Activated T-cell treated with anti-CD3 and anti-CD28 coated beads for 24 hours (primary cell): ENCODE results near the gene ADGRD1.

Experiments
- DNase-seq: peaks from one replicate; pipeline ENCODE4 v3.0.0-alpha.2; 2020; ENCODE audit warnings: low read depth

The ADGRD1 gene

DNA sequence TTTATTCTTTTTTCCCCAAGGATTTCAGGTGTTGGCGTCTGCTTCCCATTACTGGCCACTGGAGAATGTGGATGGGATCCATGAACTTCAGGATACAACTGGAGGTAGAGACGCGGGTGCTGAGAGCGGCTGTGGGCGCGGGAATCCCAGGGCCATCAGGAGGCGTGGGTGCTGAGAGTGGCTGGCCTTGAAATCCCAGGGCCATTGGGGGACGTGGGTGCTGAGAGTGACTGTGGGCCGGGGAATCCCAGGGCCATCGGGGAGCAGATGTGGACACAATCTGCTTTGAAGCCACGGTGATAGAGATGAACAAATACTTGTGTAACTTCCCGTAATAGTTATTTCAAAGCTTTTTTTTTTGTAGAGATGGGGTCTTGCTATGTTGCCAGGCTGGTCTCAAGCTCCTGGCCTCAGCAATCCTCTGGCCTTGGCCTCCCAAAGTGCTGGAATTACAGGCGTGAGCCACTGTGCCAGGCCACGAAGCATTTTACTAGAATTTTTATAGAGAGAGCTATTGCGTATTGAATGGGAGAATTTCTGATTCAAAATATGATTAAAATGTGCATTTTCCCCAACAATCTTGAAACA, 12.8 kb downstream of the ADGRD1 start:
- no peak for DNase-seq

DNA sequence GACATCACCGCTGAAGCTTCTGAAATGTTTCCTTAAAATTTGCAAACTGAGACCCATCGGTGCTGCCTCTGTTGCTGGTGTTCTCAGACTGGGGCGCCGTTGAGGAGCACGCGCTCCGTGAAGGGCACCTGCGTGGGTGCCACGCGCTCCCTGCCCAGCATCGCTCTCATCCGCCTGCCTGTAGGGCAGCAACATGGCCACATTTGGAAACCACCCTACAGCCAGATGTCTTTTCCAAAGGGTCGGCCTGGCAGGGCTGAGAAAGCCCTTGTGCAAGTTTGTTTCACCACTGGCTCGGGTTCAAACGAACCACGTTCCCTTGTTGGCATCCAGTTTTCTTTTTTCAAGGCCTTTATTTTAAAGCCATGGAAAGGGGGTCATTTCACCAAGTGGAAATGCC, 13.9 kb downstream of the ADGRD1 start:
- no peak for DNase-seq

DNA sequence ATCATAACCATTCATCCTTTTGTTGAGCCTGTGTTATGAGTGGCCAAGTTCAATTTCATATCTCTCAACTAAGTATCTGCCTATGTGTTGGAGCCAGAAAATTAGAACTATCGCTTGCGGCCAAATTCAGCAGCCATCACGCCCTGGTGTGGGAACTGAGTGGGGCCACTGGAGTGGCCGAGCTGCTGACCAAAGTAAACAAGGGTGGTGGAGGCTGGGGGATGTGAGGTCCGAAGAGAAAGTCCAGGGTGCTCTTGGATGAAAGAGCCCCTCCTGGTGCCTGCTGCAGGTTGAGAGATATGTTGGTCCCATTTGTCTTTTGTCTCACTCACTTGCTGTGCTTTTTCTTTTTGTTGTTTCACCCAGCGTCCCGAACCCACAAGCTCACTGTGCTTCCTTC, 14.9 kb downstream of the ADGRD1 start:
- DNase-seq: no peak

GRCh38 chr12:130969223-130969622, 15.5 kb downstream of the ADGRD1 start:
- DNase-seq: no peak

- DNase-seq: no peak
Measured at GRCh38 chr12:130970165-130970907, 16.6 kb downstream of the ADGRD1 start.

DNA sequence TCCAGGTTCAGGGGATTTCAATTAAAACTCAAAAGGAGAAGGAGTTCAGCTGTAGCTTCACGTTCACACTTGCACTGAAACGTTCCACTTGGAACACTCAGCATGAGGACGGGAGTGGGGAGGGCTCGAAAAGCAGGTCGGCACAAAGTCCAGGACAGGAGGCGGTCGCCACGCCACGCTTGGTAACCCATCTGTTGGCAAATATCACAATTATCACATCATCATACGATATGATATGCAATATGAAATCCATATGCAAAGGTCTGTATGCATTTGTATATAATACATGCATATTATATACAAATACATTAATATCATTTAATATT, 17.2 kb downstream of the ADGRD1 start:
- DNase-seq: no peak

DNA sequence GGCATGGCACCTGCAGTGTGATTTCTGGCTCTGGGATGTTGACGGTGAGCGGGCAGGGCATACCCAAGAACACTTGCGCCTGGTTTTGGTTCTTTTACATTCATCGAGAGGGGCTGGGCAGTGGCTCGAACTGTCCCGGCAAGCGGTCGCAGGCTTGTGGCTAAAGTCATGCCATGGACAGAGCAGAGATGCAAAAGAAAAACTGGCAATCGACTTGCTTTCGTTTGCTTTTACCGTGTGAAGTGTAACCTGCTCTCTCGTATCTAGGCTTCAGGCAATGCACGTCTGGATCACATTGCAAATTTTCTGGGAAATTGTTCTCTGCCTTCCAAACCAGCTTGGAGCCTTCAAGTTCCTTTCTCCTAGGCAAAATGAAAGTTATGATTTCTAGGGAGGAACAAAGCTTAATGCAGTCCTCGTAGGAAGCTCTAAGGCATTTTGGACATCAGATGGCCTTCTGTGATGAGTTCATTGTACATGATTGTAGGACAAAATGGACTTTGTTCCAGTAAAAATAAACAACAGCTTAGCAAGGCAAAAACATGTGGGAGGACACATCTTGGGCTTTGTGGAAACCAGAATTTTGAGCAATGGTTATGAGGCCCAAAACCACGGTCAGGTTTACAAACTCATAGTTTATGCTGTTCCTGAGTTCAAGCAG, 18.3 kb downstream of the ADGRD1 start:
- DNase-seq: no peak

DNA sequence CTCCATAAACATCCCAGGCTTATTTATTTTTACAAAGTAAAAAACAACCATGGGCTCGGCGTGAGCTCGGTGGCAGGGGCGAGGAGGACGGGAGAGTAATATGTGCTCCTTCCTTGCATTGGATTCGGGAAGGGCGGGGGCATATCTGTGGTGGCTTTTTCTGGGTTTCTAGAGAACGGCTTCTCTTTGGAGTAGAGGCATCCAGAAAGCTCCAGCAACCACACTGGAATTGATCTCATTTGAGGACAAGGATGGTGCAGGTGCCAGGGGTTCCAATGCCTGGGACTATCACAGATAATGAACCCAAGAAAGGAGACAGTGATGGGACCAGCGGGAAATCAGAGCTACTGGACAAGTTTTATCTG, 18.9 kb downstream of the ADGRD1 start:
- no peak for DNase-seq

- DNase-seq: no peak
Measured at GRCh38 chr12:130973109-130973508, 19.4 kb downstream of the ADGRD1 start.

GRCh38 chr12:130973906-130974305, 20.2 kb downstream of the ADGRD1 start:
- DNase-seq: no peak

GRCh38 chr12:130975116-130975515, 21.4 kb downstream of the ADGRD1 start:
- DNase-seq: no peak

GRCh38 chr12:130976171-130976720, 22.5 kb downstream of the ADGRD1 start:
- DNase-seq: no peak

DNA sequence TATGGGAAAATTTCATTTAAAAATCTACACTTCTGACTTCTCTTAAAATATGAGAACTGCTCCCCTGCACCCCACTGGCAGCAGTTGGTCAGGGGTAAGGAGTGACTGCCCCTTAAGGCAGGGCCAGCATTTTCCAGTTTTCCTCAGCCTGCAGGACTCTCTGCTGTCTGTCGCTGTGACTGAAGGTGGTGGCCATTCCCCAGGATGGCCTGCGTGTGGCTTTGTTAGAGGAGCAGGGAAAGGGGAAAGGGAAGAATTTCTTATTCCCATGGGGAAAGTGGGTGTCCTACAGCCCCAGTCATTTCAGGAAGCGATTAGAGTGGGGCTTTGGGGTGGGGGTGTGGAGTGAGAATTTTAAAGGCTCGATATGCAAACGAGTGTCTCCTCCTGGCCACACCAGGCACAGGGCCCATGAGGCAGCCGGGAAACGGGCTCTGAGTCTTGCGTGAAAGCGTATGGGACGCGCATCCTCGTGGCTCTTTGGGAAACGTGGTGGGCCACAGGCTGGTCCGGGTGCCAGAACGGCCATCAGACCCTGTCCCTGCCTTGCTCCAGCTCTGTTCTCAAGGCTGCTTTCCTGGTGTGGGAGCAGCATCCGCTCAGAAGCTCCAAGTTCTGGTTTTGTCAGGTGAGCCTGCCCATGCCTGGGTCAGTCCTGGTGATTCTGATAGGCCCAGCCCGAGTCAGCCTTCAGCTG, 23.5 kb downstream of the ADGRD1 start:
- no peak for DNase-seq

DNA sequence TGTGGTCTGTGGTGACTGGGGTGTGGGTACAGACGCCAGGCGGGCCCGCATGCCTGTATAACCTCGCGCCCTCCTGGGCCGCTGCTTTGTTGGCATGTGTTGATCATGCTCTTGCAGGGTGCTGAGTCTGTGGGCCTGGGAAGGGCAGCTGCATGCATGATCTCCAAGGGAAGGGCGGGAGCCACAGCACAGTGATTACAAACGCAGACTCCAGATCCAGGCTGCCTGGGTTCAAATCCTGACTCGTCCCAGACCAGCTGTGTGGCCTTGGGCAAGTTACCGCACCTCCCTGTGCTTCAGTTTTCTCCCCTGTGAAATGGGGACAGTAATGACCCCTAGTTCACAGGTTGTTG, 24.0 kb downstream of the ADGRD1 start:
- no peak for DNase-seq

- no peak for DNase-seq
Measured at GRCh38 chr12:130978785-130979184, 25.1 kb downstream of the ADGRD1 start.

DNA sequence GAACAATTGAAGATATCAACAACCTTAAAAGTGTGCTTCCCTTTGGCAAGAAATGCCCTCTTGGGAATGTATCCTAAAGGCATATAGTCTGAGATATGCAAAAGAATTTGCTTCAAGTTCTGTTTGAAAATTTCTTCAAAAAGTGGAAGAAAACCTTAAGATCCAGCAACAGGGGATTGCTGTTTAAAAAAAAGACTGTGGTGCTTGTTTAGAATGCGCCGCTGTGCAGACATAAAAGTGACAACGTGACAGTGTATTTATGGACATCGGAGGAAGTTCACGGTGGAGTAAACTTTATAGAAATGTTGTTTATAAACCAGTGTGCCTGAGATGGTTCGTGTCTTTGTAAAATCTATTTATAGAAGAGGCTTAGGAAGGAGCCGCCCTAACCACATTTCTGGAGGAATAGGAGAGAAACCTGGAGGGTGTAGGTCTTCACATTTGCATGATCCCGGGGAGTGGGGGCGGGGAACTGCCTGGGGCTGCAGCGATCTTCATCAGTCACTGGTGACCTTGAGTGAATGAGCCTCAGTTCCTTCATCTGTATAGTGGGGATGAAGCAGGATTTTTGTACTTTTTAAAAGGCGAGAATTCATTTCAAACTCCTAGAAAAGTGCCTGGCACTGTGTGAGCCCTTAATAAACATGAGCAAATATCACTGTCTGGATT, 27.5 kb downstream of the ADGRD1 start:
- DNase-seq: no peak

- no peak for DNase-seq
Measured at GRCh38 chr12:130981911-130982310, 28.2 kb downstream of the ADGRD1 start.

DNA sequence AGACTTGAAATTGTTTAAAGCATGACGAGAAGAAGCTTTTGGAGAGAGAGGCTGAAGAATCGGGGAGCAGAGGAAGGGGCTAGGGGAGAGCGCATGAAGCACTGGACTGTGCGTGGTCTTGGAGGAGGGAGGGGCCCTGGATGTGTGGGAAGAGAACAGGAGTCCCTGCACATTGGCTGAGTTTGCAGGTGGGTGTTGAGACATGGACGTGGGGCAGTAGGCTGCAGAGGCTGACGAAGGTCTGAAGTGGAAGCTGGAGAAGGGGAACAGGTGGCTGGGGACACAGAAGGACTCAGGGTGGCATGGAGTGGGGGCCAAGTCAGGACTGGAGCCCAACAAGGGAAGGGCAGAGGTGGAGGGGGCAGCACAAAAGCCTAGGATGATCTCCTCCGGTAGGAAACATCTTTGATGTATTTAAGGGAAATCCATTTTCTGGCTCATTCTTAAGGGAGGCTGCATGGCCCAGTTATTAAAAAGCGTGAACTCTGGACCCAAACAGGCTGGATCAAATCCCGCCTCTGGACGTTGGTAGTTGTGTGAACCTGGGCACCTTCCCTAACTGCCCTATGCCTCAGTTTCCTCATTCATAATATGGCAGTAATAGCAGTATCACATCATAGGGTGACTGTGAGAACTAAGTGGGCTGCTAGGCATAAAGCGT, 29.0 kb downstream of the ADGRD1 start:
- DNase-seq: no peak

DNA sequence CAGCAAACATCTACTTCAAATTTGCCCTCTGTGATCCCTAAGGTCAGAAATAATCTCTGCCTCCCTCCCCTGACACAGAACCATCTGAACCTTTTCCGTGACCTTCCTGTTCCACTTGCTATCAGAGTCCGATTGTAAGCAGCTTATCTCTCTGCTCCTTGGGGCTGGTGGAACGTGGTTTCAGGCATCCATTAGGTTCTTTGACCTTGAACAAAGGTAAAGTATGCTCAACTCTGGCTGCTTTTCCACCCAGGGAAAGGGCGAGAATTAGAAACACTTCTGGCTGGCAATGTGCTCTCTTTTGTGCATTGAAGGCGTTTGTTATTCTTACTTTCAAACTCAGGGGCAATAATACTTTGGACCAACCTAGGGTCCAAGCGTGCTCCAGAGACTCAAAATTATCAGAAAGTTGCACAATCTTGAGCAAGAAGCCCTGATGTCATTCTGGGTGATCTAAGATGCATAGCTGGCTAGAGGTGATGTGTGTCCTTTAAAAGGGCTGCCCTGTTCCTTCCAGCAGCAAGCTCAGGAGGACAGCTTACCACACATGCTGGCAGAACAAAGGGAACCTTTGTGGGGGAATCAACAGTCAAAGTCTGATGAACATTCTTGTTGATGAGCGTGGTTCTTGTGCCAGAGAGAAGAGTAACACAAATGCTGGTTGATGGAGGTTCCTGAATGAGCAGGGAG, 29.8 kb downstream of the ADGRD1 start:
- no peak for DNase-seq

DNA sequence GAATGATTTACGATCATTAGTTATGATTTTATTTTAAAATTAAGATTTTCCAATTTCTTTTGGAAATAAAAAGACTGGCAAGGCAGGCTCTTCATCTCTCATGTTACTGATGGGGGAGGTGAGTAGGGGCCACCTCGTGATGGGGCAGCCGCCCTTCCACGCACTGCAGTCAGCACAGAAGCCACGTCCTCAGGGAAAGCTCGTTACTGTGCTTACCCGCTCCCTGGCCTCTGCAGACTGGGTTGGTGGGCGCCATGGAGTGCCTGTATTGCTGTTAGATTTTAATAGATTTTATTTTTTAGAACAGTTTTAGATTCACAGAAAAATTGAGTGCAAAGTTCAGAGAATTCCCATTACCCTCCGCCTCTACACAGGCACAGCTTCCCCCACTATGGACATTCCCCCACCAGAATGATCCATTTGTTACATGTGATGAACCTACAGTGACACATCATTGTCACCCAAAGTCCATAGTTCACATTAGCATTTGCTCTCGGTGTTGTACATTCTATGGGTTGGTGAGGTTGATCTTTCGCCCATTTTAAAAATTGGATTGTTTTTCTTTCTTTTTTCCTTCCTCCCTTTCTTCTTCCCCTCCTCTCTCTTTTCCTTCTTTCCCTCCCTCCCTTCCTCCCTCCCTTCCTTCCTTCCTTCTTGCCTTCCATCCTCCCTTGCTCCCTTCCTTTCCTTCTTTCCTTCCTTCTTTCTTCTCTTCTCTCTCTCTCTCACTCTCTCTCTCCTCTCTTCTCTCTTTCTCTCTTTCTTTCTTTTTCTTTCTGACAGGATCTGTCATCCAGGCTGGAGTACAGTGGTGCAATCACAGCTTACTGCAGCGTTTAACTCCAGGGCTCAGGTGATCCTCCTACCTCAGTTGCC, 30.7 kb downstream of the ADGRD1 start:
- no peak for DNase-seq
